Measurements from ENCODE around the gene NAALADL2. TPM values are rescaled to one million over a fixed set of nuclear protein-coding genes. Genes with fewer than 3 reads are reported as not detected.

Gene NAALADL2
- total and polyA plus RNA-seq, 2 donors (not counting 3 experiments of a cell fraction or from before 2014, with no cell fraction given) = 1.1 to 4.0 TPM

- no peaks in the 10 kb centered on the region for H3K9me1 ChIP-seq (replicated peaks; ENCODE audit: control insufficient read depth, extremely low read depth, insufficient read depth, low read length)
- ChIA-PET POLR2A (no interaction called here), CTCF (interaction anchor here (1.1 kb wide), 1 partner anchor 22 kb away, joined by 3 read pairs; no protein-coding TSS in a partner anchor)
- no TSS peak for BruUV-seq (replicated peaks)
- no peaks in the 10 kb centered on the region for H4K20me1 ChIP-seq (replicated peaks; ENCODE audit: control insufficient read depth, extremely low read depth, insufficient read depth, low read length)
- no peaks in the 10 kb centered on the region for H3K36me3 ChIP-seq (ENCODE audit: control insufficient read depth in 2 of 2, extremely low read depth in 1 of 2, insufficient read depth in 2 of 2, low read length in 2 of 2)
- dilution Hi-C loops (cut with MboI; ENCODE audit: extremely low pct_ligation_motif_present, low sequenced_read_pairs) (no loop called here), intact Hi-C loops (cut with micrococcal nuclease) (no loop called here)
- TF ChIP-seq POLR2AphosphoS5 (IDR thresholded peaks at IDR 0.05; ENCODE audit: insufficient read depth, low read depth, low read length) = no peak
- no peak for TF ChIP-seq EZH2 (IDR thresholded peaks at IDR 0.05; ENCODE audit: borderline replicate concordance, low read depth, low read length, severe bottlenecking)
- no peak for TF ChIP-seq MAX (IDR thresholded peaks at IDR 0.05; ENCODE audit: insufficient read depth, insufficient read length)
- TF ChIP-seq POLR2A (IDR thresholded peaks at IDR 0.05; ENCODE audit: low read depth, low read length) = no peak
- no peak for TF ChIP-seq MYC (IDR thresholded peaks at IDR 0.05; ENCODE audit: low read depth, low read length)
- TF ChIP-seq GATA2 (IDR thresholded peaks at IDR 0.05; ENCODE audit: insufficient read depth, insufficient read length, low read depth, low read length) = no peak
- TF ChIP-seq FOS (IDR thresholded peaks at IDR 0.05; ENCODE audit: borderline replicate concordance, insufficient read depth, low read length) = no peak
- TF ChIP-seq CTCF (IDR thresholded peaks at IDR 0.05; ENCODE audit: extremely low read depth in 1 of 2, insufficient read depth in 1 of 2, low read depth in 1 of 2, low read length in 2 of 2) = no peak
- no peak overlapping the region for H2AFZ ChIP-seq (ENCODE audit: low read depth, low read length)
- no peak overlapping the region for H3K9ac ChIP-seq (replicated peaks; ENCODE audit: extremely low read depth, insufficient read depth, low read length)
- H3K9me3 ChIP-seq (replicated peaks; ENCODE audit: control insufficient read depth, insufficient read depth, low read length) = no peaks in the 10 kb centered on the region
- DNase-seq (ENCODE audit: low read depth, low spot score) = no peak
- H3K27ac ChIP-seq (ENCODE audit: insufficient read depth, low read depth, low read length) = no peak overlapping the region
- no peak overlapping the region for H3K4me3 ChIP-seq (replicated peaks in 1 of 3; ENCODE audit: insufficient read depth in 1 of 3, low read depth in 1 of 3, low read length in 3 of 3)
- H3K4me1 ChIP-seq (ENCODE audit: control insufficient read depth, extremely low read depth, insufficient read depth, low read length) = no peaks in the 10 kb centered on the region
- no peak for FAIRE-seq
- H3K27me3 ChIP-seq (ENCODE audit: control insufficient read depth in 2 of 2, insufficient read depth in 2 of 2, low read length in 2 of 2) = no peaks in the 10 kb centered on the region
- H3K4me2 ChIP-seq (ENCODE audit: insufficient read depth, low read length) = no peak overlapping the region
- no peaks in the 10 kb centered on the region for H3K79me2 ChIP-seq (ENCODE audit: control insufficient read depth, insufficient read depth, low read length)
Observed at GRCh38 chr3:175374705-175375104, 515.6 kb downstream of the NAALADL2 start.

All from endothelial cell of umbilical vein (primary cell).